Astrocyte of the cerebellum (primary cell): ENCODE data around the gene VTI1A.

Source experiments
- DNase-seq: peaks from one replicate; pipeline ENCODE4 v3.0.0-alpha.2; 2011; ENCODE audit warnings: low read depth
- H3K4me3 ChIP-seq: 2 replicates; pipeline ENCODE4 v1.5.1; 2011; ENCODE audit warnings: mild to moderate bottlenecking, low read depth, low read length, moderate library complexity
- CTCF ChIP-seq: IDR thresholded peaks from 2 replicates; pipeline ENCODE4 v1.5.1; 2012; ENCODE audit warnings: low read length, low read depth, moderate library complexity, mild to moderate bottlenecking; ENCODE audit errors: missing control alignments
- in situ Hi-C: cut with HindIII; loops from 2 replicates; pipeline ENCODE4 v1.10.0; 2017; ENCODE audit warnings: low sequenced_read_pairs

VTI1A gene

DNA sequence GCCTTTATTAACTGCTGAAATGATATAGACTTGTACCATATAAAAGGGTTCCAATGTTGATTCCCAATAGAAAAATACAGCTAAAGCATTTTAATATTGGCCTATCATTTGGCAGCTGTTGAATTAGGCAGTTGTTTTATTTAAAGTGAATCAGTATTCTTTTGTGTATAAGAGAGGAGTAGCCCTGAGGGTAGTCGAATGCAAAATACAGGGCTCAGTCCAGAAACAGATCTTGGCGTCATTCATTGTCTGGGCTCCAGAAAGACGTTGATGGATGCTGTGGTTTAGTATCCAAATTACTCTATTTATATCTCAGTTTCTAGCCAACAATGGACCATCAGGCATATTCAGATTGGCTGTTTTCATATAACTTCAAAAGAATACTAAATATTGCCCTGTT is 193.6 kb downstream of the VTI1A start:
- no peak overlapping the region for H3K4me3 ChIP-seq
- DNase-seq = no peak
- in situ Hi-C loops = no loop called here
- no peak for TF ChIP-seq CTCF

DNA sequence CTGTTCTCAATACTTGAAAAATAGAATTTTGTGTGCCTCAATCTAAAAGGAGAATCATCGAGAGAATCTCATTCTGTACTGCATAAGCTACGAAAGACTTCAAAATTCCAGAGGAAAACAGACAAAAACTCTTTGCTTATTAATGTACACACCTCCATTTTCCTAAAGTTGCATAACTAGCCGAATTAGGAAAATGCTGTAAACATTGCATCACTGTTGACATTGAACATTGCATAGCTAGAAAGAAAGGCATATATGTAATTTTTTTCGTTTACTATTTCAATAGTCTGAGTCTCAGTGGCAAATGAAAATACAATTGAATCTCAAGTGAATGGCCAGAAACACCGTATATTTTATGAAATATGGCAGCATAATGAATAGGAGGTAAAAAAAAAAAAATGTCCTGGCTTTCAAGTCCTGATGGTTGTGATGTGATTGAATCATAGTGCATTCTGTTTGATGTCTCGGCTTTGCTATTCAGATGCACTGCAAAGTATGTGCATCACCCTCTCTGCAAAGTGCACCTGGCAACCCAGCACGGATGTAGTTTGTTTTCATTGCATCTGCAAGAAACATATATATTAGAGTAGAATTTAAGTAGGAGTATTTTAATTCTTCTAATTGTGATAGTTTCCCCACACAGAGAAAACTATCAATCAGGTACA is 196.7 kb downstream of the VTI1A start:
- TF ChIP-seq CTCF = no peak
- in situ Hi-C loops = no loop called here
- no peak for DNase-seq
- H3K4me3 ChIP-seq = no peak overlapping the region

DNA sequence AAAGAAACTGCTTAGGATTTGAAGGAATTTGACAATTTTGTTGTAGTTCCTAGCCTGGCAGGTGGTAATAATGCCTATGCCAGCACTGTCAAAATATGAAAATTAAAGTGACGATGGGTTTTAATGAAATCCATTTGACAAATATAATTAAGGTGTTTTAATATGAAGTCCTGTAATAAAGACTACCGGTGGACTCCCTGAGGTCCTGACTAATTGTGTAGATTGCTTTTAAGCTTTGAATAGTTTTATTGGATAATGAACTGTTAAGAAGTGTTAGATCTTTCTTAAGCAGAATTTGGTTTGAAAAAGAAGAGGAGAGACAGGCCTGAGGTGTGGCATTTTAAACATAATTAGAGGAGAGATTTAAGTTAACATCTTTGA is 197.2 kb downstream of the VTI1A start:
- in situ Hi-C loops = no loop called here
- H3K4me3 ChIP-seq = no peak overlapping the region
- TF ChIP-seq CTCF = no peak
- no peak for DNase-seq

DNA sequence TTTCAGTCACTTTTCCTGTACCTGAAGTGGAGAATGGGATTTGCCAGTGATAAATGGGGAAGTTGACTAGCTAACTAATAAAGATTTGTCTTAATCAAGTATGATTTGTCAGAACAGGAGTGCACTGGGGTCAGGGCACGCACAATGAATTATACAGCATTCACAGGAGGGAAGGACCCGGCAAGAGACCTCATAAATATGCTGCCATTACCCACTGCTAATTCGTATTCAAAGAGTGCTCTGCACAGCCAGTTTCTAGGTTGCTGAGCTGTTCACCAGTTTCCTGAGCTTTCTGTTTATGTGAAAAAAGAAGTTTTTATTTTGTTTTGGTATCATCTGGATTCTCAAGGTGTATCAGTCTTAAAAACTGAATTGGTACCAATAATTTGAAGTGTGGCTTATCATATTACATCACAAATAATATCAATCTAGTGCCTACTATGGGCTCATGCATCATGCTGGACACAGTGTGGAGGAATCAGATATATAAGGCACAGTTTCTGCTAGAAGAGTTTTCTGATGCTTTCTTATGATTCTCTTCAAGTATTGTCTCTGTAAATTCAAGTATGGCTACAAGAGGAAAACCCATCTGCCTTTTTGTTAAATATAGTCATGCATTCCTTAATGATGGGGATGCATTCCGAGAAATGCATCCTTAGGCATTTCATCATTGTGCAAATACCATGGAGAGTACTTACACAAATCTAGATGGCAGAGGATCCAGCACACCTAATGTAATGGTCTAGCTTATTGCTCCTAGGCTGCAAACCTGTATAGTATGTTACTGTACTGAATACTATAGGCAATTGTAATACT is 202.2 kb downstream of the VTI1A start:
- no peak for TF ChIP-seq CTCF
- in situ Hi-C loops = no loop called here
- H3K4me3 ChIP-seq = no peak overlapping the region
- DNase-seq = no peak

DNA sequence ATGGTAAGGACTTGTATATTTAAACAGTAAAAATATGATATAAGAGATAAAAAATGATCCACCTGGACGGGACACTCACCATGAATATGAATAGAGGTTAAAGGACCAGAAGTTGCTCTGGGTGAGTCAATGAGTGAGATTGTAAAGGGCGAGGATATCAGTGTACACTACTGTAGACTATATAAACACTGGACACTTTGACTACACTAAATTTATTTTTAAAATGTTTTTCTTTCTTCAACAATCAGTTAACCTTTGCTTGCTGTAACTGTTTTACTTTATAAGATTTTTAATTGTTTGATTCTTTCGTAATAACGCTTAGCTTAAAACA is 202.8 kb downstream of the VTI1A start:
- no peak for TF ChIP-seq CTCF
- H3K4me3 ChIP-seq = no peak overlapping the region
- no peak for DNase-seq
- in situ Hi-C loops = no loop called here

DNA sequence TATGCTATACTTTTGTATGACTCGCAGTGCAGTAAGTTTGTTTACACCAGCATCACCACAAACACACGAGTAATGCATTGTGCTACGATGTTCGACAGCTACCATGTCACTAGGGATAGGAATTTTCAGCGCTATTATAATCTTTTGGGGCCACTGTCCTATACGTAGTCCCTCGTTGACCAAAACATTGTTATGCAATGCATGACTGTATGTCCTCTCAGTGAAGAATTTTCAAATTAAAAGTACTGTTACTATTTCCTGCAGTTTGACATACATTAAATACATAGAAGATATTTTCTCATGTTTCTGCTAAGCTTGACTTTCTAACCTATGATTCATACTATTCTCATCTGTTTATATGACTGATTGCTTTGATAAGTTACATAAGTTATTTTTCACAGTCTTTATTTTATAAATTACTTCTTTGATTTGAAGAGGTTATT is 203.6 kb downstream of the VTI1A start:
- in situ Hi-C loops = no loop called here
- no peak overlapping the region for H3K4me3 ChIP-seq
- no peak for DNase-seq
- no peak for TF ChIP-seq CTCF
